ENCODE data around the gene TCL1B. TPM values are rescaled to one million over a fixed set of nuclear protein-coding genes. Genes with fewer than 3 reads are reported as not detected.

Gene TCL1B
- total and polyA plus RNA-seq, 2 experiments from 2014 or later = 5.5 to 6.0 TPM

- TF ChIP-seq ZNF462 (CRISPR knock-in tag; IDR thresholded peaks at IDR 0.05) = no peak
- TF ChIP-seq ZNF331 (CRISPR knock-in tag; IDR thresholded peaks at IDR 0.05; ENCODE audit: low read depth) = no peak
- no peak for TF ChIP-seq EZH2phosphoT487 (IDR thresholded peaks at IDR 0.05; ENCODE audit: unreplicated experiment)
Measured at GRCh38 chr14:95733212-95733611, 47.0 kb downstream of the TCL1B start (continued).

GRCh38 chr14:95739356-95739755 is 53.1 kb downstream of the TCL1B start:
- H3K36me3 Mint-ChIP-seq (ENCODE audit: low read depth) = no peaks in the 10 kb centered on the region
- TF ChIP-seq EZH2 (IDR thresholded peaks at IDR 0.05; ENCODE audit: low read depth, unreplicated experiment) = no peak
- no peak for TF ChIP-seq JUNB (IDR thresholded peaks at IDR 0.05; ENCODE audit: unreplicated experiment)
- no peak for TF ChIP-seq REST (IDR thresholded peaks at IDR 0.05; ENCODE audit: unreplicated experiment)
- no peak overlapping the region for H2AFZ ChIP-seq
- no peaks in the 10 kb centered on the region for H4K20me1 ChIP-seq (replicated peaks; ENCODE audit: insufficient read depth)
- no peaks in the 10 kb centered on the region for H3K27me3 ChIP-seq (ENCODE audit: insufficient read depth)
- H3K9me3 Mint-ChIP-seq = no peaks in the 10 kb centered on the region; the same call in 2 of the 3 replicates
- peaks cover 2% of the 10 kb centered on the region for H3K27me3 Mint-ChIP-seq (ENCODE audit: insufficient read depth, low read depth, poor library complexity)
- H3K27ac ChIP-seq (ENCODE audit: low read depth) = no peak overlapping the region
- no peak overlapping the region for H3K4me2 ChIP-seq
- H3K4me3 Mint-ChIP-seq = no peak overlapping the region
- ATAC-seq (no peak), DNase-seq (ENCODE audit: low spot score) (no peak)
- H3K4me1 Mint-ChIP-seq = no peaks in the 10 kb centered on the region
- H3K4me1 ChIP-seq (ENCODE audit: insufficient read depth) = no peaks in the 10 kb centered on the region
- no peak overlapping the region for H3K27ac Mint-ChIP-seq
- H3K9me2 ChIP-seq (ENCODE audit: insufficient read depth) = 0 out of 2 replicates have a peak, but pooled peaks cover 3% of the 10 kb centered on the region
- H3K79me2 ChIP-seq (replicated peaks; ENCODE audit: insufficient read depth) = no peaks in the 10 kb centered on the region
- no peaks in the 10 kb centered on the region for H3F3A ChIP-seq (replicated peaks; ENCODE audit: low read depth)
- H3K36me3 ChIP-seq (ENCODE audit: insufficient read depth) = no peaks in the 10 kb centered on the region
- H3K4me3 ChIP-seq = no peak overlapping the region
